NK-92 treated with Interleukin-12 subunit alpha and Interleukin-12 subunit beta, amount 100 ng/mL, for 24 hours (cell line): ENCODE measurements around the gene C9orf72.

ENCODE experiments used
- DNase-seq: peaks from one replicate; lab custom pipeline; 2025; lab: John Stamatoyannopoulos, UW

Gene C9orf72

DNA sequence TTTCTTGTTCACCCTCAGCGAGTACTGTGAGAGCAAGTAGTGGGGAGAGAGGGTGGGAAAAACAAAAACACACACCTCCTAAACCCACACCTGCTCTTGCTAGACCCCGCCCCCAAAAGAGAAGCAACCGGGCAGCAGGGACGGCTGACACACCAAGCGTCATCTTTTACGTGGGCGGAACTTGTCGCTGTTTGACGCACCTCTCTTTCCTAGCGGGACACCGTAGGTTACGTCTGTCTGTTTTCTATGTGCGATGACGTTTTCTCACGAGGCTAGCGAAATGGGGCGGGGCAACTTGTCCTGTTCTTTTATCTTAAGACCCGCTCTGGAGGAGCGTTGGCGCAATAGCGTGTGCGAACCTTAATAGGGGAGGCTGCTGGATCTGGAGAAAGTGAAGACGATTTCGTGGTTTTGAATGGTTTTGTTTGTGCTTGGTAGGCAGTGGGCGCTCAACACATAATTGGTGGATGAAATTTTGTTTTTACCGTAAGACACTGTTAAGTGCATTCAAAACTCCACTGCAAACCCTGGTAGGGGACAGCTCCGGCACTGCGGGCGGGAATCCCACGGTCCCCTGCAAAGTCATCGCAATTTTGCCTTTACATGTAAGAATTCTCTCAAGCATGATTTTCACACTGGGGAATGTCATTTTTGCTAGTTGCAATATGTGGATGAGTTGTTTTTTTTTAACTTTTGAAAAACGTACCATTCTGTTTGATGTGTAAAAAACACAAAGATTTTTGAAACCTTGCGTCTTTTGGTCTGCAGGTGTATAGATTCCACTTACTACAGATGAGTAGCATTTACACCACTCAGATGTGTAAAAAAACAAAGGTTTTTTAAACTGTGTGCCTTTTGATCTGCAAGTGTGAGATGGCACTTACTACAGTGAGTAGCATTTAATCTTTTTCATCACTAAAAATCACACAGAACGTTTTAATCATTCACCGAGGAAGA, 631 bp upstream of the C9orf72 start:
- DNase-seq: peak; percentile 96

DNA sequence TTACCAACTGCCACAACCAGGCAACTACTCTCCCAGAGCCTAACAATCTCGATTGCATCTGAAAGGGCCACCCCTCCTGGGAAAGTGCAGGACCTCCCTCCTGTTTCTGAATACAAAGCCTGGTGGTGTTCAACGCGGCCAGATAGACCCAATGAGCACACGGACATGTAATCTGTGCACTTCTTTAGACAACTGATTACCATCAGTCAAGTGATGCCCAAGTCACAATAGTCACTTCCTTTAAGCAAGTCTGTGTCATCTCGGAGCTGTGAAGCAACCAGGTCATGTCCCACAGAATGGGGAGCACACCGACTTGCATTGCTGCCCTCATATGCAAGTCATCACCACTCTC, 739 bp downstream of the C9orf72 start:
- DNase-seq: peak; percentile 46

DNA sequence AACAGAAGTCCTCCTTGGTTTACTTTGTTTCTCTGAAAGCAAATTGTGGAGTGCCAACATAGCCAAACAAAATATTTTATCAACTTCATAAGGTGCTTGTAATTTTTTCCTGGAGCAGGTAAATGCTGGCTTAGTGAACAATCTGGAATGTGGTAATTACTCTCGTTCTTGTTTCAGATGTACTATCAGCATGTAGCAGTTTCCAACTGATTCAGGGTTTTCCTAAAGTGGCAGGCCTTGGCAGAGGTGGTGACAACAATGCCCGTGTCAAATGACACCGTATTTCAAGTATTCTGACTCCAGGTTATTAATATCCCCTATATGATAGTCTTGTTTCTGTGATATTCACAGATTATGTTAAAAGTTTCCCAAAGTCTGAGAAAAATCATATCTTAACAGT, 1.2 kb downstream of the C9orf72 start:
- no peak for DNase-seq

GRCh38 chr9:27571011-27571410, 2.3 kb downstream of the C9orf72 start:
- DNase-seq: no peak

- DNase-seq: no peak
Measured at GRCh38 chr9:27569406-27569805, 3.9 kb downstream of the C9orf72 start.

- no peak for DNase-seq
Measured at GRCh38 chr9:27566118-27566517, 7.2 kb downstream of the C9orf72 start.

DNA sequence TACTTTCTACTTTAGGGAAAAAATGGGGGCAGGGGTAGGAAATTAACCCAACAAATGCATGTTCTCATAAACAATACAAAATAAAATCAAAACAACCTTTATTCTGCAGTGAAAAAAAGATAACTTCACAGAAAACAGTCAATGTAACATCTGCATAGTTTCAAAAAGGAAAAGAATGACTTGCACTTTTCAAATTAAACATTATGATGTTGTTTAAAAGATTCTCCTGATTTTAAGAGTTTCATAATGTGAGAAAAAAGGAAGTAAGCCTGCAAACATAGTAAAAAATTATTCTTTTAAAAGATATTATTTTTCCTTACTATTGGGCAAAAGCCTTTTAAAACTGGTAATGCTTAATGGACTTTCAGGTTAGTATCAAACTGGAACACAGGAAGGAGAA, 7.6 kb downstream of the C9orf72 start:
- DNase-seq: no peak

GRCh38 chr9:27564670-27565069, 8.6 kb downstream of the C9orf72 start:
- no peak for DNase-seq

- no peak for DNase-seq
Measured at GRCh38 chr9:27563738-27564430, 9.4 kb downstream of the C9orf72 start.

GRCh38 chr9:27561685-27562084, 11.6 kb downstream of the C9orf72 start:
- DNase-seq: no peak

DNA sequence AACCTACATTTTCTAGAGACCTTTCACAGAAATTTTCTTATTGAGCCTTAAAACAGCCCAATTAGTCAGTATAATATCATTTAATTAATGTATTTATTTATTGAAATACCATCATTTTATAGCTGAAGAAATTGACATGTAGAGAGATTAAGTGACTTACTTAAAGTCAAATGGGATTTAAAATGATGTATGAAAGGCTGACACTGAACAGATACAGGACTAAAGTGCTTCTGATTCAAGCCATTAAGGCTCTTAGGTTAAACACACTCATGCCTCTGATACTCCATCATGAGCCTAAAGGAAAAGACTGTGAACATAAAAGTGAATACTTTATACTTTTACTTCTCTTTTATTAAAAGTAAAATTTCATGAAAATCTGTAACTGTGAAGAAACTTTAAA, 12.8 kb downstream of the C9orf72 start:
- no peak for DNase-seq

DNA sequence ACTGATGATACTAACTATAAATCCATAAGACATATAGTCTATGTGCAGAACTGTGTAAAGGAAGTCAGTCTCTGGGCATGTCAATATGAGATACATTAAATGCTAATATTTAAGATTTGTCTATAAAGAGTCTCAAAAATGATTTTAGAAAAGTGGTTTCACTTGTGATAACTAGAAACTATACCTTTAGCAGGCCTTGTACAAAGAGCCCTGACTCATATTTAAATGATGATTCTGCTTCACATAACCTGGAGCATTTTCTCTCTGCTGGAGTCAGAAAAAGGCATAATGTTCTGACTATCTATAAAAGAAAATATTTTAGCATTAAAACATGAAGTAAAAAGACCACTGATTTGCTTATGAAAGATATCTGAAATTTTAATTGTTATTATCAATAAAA, 15.0 kb downstream of the C9orf72 start:
- DNase-seq: no peak

- no peak for DNase-seq
Measured at GRCh38 chr9:27556470-27556869, 16.8 kb downstream of the C9orf72 start.

DNA sequence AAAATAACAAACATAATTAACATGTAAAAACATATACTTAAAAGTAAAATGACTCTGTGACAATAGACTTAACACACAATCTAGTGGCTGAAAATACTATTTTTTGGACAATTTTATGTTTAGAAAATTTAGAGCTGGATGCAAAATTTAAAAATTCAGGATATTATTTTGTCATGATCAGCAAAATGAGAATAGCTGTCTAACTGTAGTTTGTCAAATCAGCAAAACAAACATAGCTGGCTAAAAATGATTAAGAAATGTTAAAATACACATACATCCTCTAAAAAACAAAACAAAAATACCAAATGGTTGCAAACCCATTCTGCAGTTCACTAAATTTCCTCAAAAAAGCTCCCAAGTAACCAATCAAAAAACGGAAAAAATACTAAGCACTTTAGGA, 18.6 kb downstream of the C9orf72 start:
- no peak for DNase-seq

- no peak for DNase-seq
Measured at GRCh38 chr9:27549196-27549755, 24.0 kb downstream of the C9orf72 start.

DNA sequence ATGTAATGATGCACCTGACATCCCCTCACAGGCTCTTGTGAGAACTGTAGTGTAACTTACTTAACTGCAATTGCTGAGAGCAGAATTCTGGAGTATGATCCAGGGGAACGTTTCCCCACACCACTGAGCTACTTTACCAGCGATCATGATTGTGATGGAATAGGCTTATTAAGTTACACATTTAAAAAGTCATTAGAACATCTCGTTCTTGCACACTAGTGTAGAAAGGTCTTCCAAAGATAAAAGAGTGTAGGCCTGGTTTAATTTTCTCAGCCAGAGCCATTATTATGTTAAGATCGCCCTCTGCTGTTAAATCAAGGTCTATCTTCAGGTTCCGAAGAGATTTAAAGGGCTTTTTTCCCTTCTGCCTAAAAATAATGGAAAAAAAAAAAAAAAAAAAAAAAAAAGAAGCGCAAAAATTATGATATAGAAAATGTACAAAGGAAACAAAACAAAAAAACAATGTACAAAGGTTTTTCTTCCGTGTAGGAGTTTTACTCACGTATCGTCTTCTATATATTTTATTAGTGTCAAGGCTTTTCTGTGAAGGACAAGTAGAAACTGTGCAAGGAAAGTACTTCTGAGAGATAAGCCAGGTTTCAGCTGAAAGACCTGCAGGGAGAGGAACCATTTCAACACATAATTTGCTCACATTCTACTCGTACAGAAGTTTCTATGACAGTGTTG, 25.1 kb downstream of the C9orf72 start:
- DNase-seq: no peak

DNA sequence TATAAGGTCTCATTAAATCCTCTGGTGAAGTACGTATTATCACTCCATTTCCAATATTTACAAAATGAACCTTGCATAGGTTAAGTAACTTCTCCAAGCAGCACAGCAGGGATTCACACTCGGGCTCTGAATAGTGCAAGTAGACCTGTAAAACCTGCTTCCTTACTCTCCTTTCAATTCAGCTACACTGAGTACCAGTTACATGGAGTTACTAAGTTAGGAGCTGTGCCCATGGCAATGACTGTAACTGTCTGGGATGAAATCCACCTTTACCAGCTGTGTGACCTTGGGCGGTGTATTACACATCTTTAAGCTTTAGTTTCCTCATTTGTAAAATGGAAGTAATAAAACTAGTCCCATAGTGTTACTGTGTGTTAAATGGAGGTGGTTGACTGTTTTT, 27.8 kb downstream of the C9orf72 start:
- DNase-seq: no peak

GRCh38 chr9:27542508-27542907, 30.8 kb downstream of the C9orf72 start:
- no peak for DNase-seq

DNA sequence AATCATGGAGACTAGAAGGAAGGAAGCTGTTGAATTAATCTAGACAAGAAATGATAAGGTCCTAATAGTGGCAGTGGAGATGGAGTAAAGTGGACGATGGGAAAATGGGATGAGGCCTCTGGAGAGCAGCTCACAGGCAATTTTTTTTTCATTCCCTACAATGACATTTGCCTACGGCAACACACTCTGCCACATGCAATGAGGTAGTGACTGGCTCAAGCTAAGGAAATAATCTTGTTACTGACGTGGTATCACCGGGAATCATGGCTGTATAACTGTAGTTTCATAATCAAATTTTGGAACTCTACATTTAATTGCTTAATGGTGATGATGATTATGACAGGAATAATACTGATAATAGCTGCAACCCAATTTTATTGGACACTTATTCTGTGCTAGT, 31.5 kb downstream of the C9orf72 start:
- no peak for DNase-seq

DNA sequence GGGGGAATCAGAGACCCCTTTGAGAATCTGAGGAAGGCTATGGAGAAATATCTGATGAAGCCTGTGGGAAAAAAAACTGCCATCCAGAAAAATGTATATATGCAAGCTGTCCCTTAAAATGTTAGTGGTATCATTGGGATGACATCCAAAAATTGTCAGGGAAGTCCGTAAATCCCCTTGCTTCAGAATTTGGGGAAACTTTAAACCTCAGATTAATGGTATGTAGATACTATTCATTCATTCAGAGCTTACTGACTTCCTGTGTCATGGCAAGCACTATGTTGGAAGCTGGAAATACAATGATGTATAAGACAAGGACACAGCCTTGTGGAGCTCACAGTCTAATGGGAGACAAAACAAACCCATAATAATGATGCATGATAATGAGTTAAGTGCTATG, 32.8 kb downstream of the C9orf72 start:
- no peak for DNase-seq

- no peak for DNase-seq
Measured at GRCh38 chr9:27539479-27540441, 33.5 kb downstream of the C9orf72 start.
